HG02678 (cell line): ENCODE data around the gene WNT2B.
"Not testable (repeated sequence)": the region's sequence is repeated elsewhere in the genome, so short reads cannot be mapped to it uniquely, and the experiment has no call there.

Experiments
- ATAC-seq: cut with Tn5 transposase; IDR thresholded peaks from one replicate; pipeline ENCODE4 v1.9.1; 2021; ENCODE audit warnings: mild to moderate bottlenecking, moderate library complexity; ENCODE audit not compliant: unreplicated experiment

The WNT2B gene

DNA sequence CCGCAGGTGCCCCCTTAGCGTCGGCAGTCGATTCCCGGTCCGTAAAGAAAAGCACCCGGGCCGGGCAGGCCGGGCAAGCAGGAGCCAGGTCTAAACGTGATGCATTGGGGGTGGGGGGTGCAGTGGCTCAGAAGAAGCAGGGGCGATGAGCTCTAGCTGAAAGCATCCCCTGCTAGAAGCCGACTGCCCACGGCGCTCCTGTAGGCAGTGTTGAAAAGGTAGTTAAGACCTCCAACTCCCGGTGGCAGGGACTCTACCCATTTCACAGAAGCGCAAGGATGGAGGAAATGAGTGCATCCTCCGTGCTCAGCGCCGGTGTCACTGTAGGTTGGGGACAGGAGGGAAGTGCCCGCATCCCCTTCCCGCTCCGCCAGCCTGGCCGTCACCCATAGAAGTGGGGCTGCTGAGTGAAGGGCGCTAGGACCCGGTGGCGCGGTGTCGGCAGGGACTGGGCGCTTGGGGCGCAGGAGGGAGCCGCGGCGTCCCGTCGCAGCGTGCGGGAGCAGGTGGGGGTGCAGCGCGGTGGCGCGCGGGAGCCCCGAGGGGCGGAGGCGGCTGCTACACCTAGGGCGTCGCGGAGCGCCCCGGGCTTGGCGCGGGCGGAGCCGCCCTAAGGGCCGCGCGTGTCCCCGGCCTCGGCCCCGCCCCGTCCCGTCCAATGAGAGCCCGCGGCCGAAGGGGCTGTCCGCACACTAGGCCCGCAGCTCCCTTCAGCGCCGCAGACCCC, at the start of gene WNT2B:
TSS of gene WNT2B (plus strand) at position 688 of the 727 bp plus-strand sequence. CDS start 298 bp downstream, outside the sequence.
- ATAC-seq, result peak; percentile 50

GRCh38 chr1:112460615-112461014, 48.1 kb upstream of the WNT2B start:
- ATAC-seq, result no peak

- ATAC-seq, result no peak
Observed at GRCh38 chr1:112461200-112461871, 47.4 kb upstream of the WNT2B start.

DNA sequence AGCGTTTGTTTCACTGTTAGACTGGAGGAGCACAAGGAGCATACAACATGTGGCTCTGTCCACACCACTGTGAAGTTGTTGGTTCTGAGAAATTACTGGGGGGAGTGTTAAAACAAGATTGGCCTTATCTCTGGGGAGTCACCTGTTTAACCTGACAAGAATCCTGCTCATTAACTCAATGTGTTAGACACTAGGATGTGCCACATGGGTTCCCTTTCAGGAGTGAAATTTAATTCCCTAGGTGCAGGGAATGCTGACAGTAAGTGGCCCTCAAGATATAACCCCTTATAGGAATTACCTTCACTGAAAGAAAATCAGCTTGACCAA, 45.8 kb upstream of the WNT2B start:
- no peak for ATAC-seq

GRCh38 chr1:112464501-112464900, 44.3 kb upstream of the WNT2B start:
- no peak for ATAC-seq

GRCh38 chr1:112465122-112465521, 43.6 kb upstream of the WNT2B start:
- ATAC-seq, result no peak

DNA sequence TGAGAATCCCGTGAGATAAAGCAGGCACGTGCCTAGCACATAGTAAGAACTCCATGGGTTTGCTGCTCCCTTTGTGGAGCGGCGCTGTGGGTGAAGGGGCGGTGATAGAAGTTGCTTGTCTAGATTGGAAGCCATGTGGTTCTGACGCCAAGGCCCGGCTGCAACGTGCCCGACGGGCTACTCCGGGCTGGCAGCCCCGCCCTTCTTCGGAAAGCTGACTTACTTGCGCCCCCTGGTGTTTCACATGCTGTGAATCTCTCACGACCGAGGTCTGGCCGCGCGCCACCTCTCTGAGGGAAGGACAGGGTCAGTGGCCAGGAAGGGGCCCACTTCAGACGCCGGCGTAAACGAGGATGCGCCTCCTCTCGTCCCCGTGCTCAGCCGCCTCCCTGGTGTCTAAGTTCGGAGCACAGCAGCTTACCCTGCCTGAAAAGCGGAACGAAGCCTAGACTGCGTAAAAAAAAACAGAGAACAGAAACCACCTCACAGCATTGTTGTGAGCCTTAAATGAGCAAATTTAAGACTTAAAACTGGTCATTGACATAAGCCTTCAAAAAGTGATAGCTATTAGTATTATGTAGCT, 42.6 kb upstream of the WNT2B start:
- ATAC-seq, result peak; percentile 89

GRCh38 chr1:112470324-112470723, 38.4 kb upstream of the WNT2B start:
- not testable (repeated sequence) for ATAC-seq

DNA sequence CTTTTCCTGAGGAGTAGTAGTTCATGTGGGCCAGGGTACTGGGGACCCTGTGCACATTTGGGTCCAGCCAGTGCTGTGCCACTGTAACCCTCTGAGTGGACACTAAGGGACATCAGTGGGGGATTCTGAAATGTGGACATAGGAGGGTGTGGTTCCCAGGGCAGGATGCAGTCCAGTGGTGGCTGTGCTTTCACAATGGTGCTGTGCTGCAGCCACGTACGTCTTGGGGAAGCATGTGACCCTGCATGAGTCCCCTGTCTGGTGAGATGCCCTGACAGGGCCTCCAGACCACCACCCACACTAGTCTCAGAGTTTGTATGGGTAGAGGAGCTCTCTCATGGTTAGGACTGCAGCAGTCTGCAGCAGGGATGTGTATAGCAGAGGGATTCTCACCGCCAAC, 37.8 kb upstream of the WNT2B start:
- no peak for ATAC-seq

DNA sequence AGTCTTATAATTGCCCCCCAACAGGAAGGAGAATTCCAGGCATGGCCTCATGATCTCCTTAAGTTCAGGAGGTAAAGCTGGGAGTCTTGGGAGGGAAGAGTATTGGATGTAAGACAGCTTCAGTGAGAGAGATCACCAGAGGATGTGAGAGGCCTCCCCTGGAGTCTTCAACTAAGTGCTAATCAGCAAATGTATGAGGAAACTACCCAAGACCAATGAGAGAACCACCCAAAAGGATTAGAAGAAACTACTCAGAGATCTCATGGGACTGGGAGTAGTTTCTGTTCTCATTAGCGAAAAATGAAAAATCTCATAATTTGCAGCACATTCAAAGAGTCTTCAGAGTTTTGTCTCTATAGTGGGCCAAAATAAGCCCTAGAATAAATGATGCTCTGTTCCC, 36.6 kb upstream of the WNT2B start:
- ATAC-seq, result no peak

GRCh38 chr1:112477550-112477949, 31.2 kb upstream of the WNT2B start:
- no peak for ATAC-seq

GRCh38 chr1:112478314-112478713, 30.5 kb upstream of the WNT2B start:
- no peak for ATAC-seq

- not testable (repeated sequence) for ATAC-seq
Observed at GRCh38 chr1:112486063-112486462, 22.7 kb upstream of the WNT2B start.

DNA sequence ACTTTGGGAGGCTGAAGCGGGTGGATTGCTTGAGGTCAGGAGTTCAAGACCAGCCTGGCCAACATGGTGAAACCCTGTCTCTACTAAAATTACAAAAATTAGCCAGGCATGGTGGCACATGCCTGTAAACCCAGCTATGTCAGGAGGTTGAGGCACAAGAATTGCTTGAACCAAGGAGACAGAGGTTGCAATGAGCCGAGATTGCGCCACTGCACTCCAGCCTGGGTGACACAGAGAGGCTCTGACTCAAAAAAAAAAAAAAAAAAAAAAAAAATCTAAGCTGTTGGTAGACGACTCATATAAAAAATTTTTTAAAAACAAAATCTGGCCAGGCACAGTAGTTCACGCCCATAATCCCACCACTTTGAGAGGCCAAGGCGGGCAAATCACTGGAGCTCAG, 21.1 kb upstream of the WNT2B start:
- ATAC-seq, result not testable (repeated sequence)

GRCh38 chr1:112488141-112488540, 20.6 kb upstream of the WNT2B start:
- ATAC-seq, result no peak

- ATAC-seq, result no peak
Observed at GRCh38 chr1:112492076-112492475, 16.7 kb upstream of the WNT2B start.

GRCh38 chr1:112493351-112493750, 15.4 kb upstream of the WNT2B start:
- no peak for ATAC-seq

GRCh38 chr1:112496290-112496689, 12.5 kb upstream of the WNT2B start:
- ATAC-seq, result no peak

GRCh38 chr1:112501810-112502641, 6.7 kb upstream of the WNT2B start:
- ATAC-seq, result peak; percentile 64

DNA sequence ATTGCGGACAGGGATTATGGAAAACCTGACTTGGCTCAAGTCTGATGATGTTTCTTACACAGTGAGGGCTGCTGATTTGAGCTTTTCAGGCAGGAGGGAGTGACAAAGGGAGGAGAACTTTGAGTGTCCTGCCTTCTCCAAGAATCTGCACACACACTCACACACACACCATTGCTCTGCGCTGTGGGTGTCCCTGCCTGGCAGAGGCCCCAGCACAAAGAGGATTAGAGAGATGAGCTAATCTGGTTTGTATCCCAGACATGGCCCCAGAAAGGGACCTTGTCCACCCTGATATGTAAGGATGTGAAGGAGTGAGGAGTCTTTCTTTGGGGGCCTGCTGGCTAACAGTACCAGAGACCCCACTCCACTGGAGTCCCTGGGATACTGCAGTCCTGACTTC, 5.9 kb upstream of the WNT2B start:
- no peak for ATAC-seq

GRCh38 chr1:112504001-112504660, 4.6 kb upstream of the WNT2B start:
- no peak for ATAC-seq
